IPS-15b (cell line): ENCODE results near the gene GPS2.
A peak's percentile ranks its signal among the peaks of the same experiment; 100 is the strongest.

Experiments used
- H3K27me3 ChIP-seq: one replicate; pipeline ENCODE4 v1.6.1; 2013; ENCODE audit warnings: low read length; ENCODE audit not compliant: control insufficient read depth, insufficient read depth
- H3K36me3 ChIP-seq: one replicate; pipeline ENCODE4 v1.6.1; 2013; ENCODE audit warnings: low read length; ENCODE audit not compliant: control insufficient read depth, insufficient read depth
- H3K4me1 ChIP-seq: one replicate; pipeline ENCODE4 v1.6.1; 2013; ENCODE audit warnings: mild to moderate bottlenecking, low read length; ENCODE audit not compliant: control insufficient read depth, insufficient read depth
- H3K4me3 ChIP-seq: one replicate; pipeline ENCODE4 v1.5.1; 2013; ENCODE audit warnings: low read depth, low read length
- H3K9ac ChIP-seq: one replicate; pipeline ENCODE4 v1.6.1; 2013; ENCODE audit warnings: low read depth, mild to moderate bottlenecking, low read length
- H3K9me3 ChIP-seq: one replicate; pipeline ENCODE4 v1.6.1; 2013; ENCODE audit warnings: mild to moderate bottlenecking, low read length; ENCODE audit not compliant: control insufficient read depth, insufficient read depth

GPS2 gene

GRCh38 chr17:7294614-7295153 lies 20.5 kb downstream of the GPS2 start, which contains the start of gene YBX2:
Gene YBX2 (minus strand): TSS chr17:7294639. CDS start chr17:7294500, 139 bp downstream.
- H3K4me3 ChIP-seq: peak within 1 kb of the TSS; percentile 71
- no peak within 1 kb of the TSS for H3K9ac ChIP-seq
- peaks cover 6% of the 10 kb centered on the region for H3K27me3 ChIP-seq

GRCh38 chr17:7293816-7294613 lies 21.1 kb downstream of the GPS2 start:
- no peak overlapping the region for H3K9ac ChIP-seq
- no peaks in the 10 kb centered on the region for H3K36me3 ChIP-seq
- H3K4me1 ChIP-seq: peaks cover 6% of the 10 kb centered on the region
- no peaks in the 10 kb centered on the region for H3K9me3 ChIP-seq
- H3K4me3 ChIP-seq: peak overlapping the region; percentile 48
- H3K27me3 ChIP-seq: peaks cover 6% of the 10 kb centered on the region

More at GRCh38 chr17:7294614-7295153, 20.5 kb downstream of the GPS2 start, which contains the start of gene YBX2:
- Histone ChIP-seq H3K4me1 (peaks cover 6% of the 10 kb centered on the region), H3K9me3 (no peaks in the 10 kb centered on the region), H3K36me3 (no peaks in the 10 kb centered on the region)

- Histone ChIP-seq H3K36me3 (no peaks in the 10 kb centered on the region), H3K4me3 (peak overlapping the region; percentile 48), H3K4me1 (peaks cover 6% of the 10 kb centered on the region), H3K9ac (no peak overlapping the region), H3K27me3 (peaks cover 6% of the 10 kb centered on the region), H3K9me3 (no peaks in the 10 kb centered on the region)
Measured at GRCh38 chr17:7293159-7293558, 22.0 kb downstream of the GPS2 start.

GRCh38 chr17:7292729-7293128 lies 22.4 kb downstream of the GPS2 start:
- Histone ChIP-seq H3K4me1 (peaks cover 6% of the 10 kb centered on the region), H3K4me3 (no peak overlapping the region), H3K9me3 (no peaks in the 10 kb centered on the region), H3K9ac (no peak overlapping the region), H3K27me3 (peaks cover 6% of the 10 kb centered on the region), H3K36me3 (peaks cover 2% of the 10 kb centered on the region)

- H3K4me3 ChIP-seq: no peak overlapping the region
- H3K9ac ChIP-seq: no peak overlapping the region
- H3K4me1 ChIP-seq: peaks cover 6% of the 10 kb centered on the region
- no peaks in the 10 kb centered on the region for H3K9me3 ChIP-seq
- H3K27me3 ChIP-seq: peaks cover 6% of the 10 kb centered on the region
- peaks cover 3% of the 10 kb centered on the region for H3K36me3 ChIP-seq
Measured at GRCh38 chr17:7292194-7292593, 23.0 kb downstream of the GPS2 start.

- no peaks in the 10 kb centered on the region for H3K9me3 ChIP-seq
- peaks cover 13% of the 10 kb centered on the region for H3K36me3 ChIP-seq
- H3K27me3 ChIP-seq: peaks cover 2% of the 10 kb centered on the region
- H3K4me3 ChIP-seq: no peak overlapping the region
- H3K4me1 ChIP-seq: peaks cover 4% of the 10 kb centered on the region
- H3K9ac ChIP-seq: no peak overlapping the region
Measured at GRCh38 chr17:7290685-7291084, 24.5 kb downstream of the GPS2 start.

GRCh38 chr17:7290166-7290565 lies 25.0 kb downstream of the GPS2 start:
- peaks cover 4% of the 10 kb centered on the region for H3K4me1 ChIP-seq
- no peak overlapping the region for H3K4me3 ChIP-seq
- no peaks in the 10 kb centered on the region for H3K27me3 ChIP-seq
- H3K9me3 ChIP-seq: no peaks in the 10 kb centered on the region
- H3K9ac ChIP-seq: no peak overlapping the region
- peaks cover 18% of the 10 kb centered on the region for H3K36me3 ChIP-seq

- Histone ChIP-seq H3K27me3 (no peaks in the 10 kb centered on the region), H3K9me3 (no peaks in the 10 kb centered on the region), H3K4me3 (no peak overlapping the region), H3K36me3 (peaks cover 24% of the 10 kb centered on the region), H3K9ac (no peak overlapping the region), H3K4me1 (peaks cover 4% of the 10 kb centered on the region)
Measured at GRCh38 chr17:7289256-7290032, 25.7 kb downstream of the GPS2 start.

GRCh38 chr17:7285679-7286078 lies 29.5 kb downstream of the GPS2 start:
- H3K9me3 ChIP-seq: no peaks in the 10 kb centered on the region
- H3K27me3 ChIP-seq: peaks cover 5% of the 10 kb centered on the region
- H3K9ac ChIP-seq: no peak overlapping the region
- H3K4me1 ChIP-seq: no peaks in the 10 kb centered on the region
- H3K4me3 ChIP-seq: no peak overlapping the region
- H3K36me3 ChIP-seq: peaks cover 36% of the 10 kb centered on the region

GRCh38 chr17:7284911-7285310 lies 30.2 kb downstream of the GPS2 start:
- Histone ChIP-seq H3K9me3 (no peaks in the 10 kb centered on the region), H3K4me1 (peaks cover 5% of the 10 kb centered on the region), H3K36me3 (peaks cover 36% of the 10 kb centered on the region), H3K27me3 (peaks cover 5% of the 10 kb centered on the region), H3K4me3 (no peak overlapping the region), H3K9ac (no peak overlapping the region)

GRCh38 chr17:7283471-7284216 lies 31.5 kb downstream of the GPS2 start:
- Histone ChIP-seq H3K9me3 (no peaks in the 10 kb centered on the region), H3K27me3 (peaks cover 5% of the 10 kb centered on the region), H3K4me3 (no peak overlapping the region), H3K4me1 (peaks cover 6% of the 10 kb centered on the region), H3K36me3 (peaks cover 36% of the 10 kb centered on the region), H3K9ac (no peak overlapping the region)
